Kidney epithelial cell (primary cell): Measurements from ENCODE around the gene MBD3. TPM values are rescaled to one million over a fixed set of nuclear protein-coding genes. Genes with fewer than 3 reads are reported as not detected.
A peak's percentile ranks its signal among the peaks of the same experiment; 100 is the strongest.
"Not testable (repeated sequence)": the region's sequence is repeated elsewhere in the genome, so short reads cannot be mapped to it uniquely, and the experiment has no call there.

Experiments used
- DNase-seq: peaks from one replicate; pipeline ENCODE4 v3.0.0-alpha.2; 2010; ENCODE audit warnings: low read depth
- H3K27me3 ChIP-seq: 2 replicates; pipeline ENCODE4 v1.6.0; 2011; ENCODE audit warnings: low read length; ENCODE audit not compliant: control insufficient read depth, insufficient read depth
- H3K36me3 ChIP-seq: 2 replicates; pipeline ENCODE4 v1.5.1; 2011; ENCODE audit warnings: low read length; ENCODE audit not compliant: control insufficient read depth, insufficient read depth
- H3K4me3 ChIP-seq: 2 replicates; pipeline ENCODE4 v1.5.1; 2011; ENCODE audit warnings: low read depth, mild to moderate bottlenecking, control low read depth, low read length
- total RNA-seq: library from RNA; depleted of rRNA; stranded (reverse); fragments of >200 nt; gene quantifications from 2 replicates; pipeline ENCODE4 v1.2.3, GENCODE V29; 2015
- TF ChIP-seq, protein P1 (sequence below): IDR thresholded peaks from 2 replicates; pipeline ENCODE4 v1.5.1; 2011; ENCODE audit warnings: mild to moderate bottlenecking, moderate library complexity, low read length, control low read depth, inconsistent platforms; ENCODE audit not compliant: insufficient read depth, poor library complexity, severe bottlenecking

The MBD3 gene, protein sequence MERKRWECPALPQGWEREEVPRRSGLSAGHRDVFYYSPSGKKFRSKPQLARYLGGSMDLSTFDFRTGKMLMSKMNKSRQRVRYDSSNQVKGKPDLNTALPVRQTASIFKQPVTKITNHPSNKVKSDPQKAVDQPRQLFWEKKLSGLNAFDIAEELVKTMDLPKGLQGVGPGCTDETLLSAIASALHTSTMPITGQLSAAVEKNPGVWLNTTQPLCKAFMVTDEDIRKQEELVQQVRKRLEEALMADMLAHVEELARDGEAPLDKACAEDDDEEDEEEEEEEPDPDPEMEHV
- total RNA-seq: 118 and 130 TPM in 2 replicates

DNA sequence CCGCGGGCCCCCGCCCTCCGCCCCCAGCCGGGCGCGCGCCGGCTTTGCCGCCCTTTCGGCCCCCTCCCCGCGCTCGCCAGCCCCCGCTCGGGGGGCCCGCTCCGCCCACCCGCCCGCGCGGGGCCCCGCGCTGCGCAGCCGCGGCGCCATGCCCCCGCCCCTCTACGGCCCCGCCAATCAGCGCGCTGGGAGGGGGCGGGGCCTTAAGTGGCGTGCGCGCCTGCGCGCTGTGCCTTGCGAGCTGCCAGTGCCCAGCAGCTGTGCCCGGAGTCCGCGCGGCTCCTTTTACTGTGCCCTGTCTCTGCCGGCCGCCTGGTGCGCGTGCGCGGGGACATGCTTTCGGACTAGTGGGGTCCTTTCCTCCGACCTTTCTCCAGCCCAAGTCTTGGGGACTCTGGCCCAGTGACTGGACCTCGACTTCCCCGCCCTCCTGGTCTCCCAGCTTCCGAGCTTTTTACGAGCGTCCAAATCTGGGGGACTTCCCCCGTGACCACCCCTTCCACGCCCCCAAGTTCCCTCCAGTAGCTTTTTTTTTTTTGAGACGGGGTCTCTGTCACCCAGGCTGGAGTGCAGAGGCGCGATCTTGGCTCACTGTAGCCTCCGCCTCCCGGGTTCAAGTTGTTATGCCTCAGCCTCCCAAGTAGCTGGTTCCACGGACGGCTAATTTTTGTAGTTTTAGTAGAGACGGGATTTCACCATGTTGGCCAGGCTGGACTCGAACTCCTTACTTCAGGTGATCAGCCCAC is at the start of gene MBD3:
MBD3 (minus strand) TSS at position 111 of the 746 bp plus-strand sequence. CDS start 234 bp downstream, outside the sequence.
- H3K36me3 ChIP-seq: no peaks in the 10 kb centered on the region
- DNase-seq: peak; percentile 70
- TF ChIP-seq, protein P1, sequence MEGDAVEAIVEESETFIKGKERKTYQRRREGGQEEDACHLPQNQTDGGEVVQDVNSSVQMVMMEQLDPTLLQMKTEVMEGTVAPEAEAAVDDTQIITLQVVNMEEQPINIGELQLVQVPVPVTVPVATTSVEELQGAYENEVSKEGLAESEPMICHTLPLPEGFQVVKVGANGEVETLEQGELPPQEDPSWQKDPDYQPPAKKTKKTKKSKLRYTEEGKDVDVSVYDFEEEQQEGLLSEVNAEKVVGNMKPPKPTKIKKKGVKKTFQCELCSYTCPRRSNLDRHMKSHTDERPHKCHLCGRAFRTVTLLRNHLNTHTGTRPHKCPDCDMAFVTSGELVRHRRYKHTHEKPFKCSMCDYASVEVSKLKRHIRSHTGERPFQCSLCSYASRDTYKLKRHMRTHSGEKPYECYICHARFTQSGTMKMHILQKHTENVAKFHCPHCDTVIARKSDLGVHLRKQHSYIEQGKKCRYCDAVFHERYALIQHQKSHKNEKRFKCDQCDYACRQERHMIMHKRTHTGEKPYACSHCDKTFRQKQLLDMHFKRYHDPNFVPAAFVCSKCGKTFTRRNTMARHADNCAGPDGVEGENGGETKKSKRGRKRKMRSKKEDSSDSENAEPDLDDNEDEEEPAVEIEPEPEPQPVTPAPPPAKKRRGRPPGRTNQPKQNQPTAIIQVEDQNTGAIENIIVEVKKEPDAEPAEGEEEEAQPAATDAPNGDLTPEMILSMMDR: no peak
- H3K27me3 ChIP-seq: no peaks in the 10 kb centered on the region
- H3K4me3 ChIP-seq: peak within 1 kb of the TSS; percentile 94

DNA sequence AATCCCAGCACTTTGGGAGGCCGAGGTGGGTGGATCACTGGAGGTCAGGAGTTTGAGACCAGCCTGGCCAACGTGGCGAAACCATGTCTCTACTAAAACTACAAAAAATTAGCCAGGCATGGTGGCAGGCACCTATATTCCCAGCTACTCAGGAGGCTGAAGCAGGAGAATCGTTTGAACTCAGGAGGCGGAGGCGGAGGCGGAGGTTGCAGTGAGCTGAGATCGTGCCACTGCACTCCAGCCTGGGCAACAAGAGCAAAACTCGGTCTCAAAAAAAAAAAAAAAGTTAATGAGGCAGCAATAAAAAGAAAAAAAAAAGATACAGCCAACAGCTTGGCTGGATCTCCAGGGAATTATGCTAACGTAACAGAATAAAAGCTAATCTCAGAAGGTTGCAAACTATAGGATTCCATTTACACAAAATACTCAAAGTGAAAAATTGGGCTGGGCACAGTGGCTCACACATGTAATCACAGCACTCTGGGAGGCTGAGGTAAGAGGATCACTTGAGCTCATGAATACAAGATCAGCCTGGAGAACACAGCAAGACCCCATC is 48.3 kb upstream of the MBD3 start:
- not testable (repeated sequence) for H3K27me3 ChIP-seq, DNase-seq, H3K36me3 ChIP-seq, H3K4me3 ChIP-seq

DNA sequence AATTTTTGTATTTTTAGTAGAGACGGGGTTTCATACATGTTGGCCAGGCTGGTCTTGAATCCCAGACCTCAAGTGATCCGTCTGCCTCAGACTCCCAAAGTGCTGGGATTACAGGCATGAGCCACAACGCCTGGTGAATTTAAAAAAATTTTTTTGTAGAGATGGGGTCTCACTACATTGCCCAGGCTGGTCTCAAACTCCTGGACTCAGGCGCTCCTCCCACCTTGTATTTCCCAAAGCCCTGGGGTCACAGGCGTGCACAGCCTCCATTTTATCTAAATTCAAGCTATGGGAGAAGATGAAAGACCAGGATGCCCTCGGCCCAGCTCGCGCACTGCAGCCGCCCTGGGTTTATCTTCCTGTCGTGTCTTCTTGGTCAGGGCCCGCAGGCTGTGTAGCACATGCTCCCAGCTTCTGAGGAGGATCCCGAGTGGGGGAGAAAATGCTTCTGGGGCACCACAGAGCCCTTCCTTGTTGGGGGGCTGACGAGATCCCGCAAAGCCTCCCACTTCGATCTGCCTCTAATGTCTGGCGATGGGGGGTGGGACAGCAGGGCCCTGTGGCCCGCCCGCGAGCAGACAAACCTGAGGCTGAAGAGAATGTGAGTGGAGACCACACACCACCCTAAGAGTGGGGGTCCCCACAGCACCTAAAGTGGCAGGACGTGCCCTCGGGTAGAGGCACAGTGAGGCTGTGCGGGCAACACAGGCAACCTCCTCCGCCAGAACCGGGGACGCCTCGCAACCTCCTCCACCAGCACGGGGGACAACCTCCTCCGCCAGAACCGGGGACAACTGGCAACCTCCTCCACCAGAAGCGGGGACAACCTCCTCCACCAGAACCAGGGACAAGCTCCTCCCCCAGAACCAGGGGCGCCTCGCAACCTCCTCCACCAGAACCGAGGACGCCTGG is 43.9 kb upstream of the MBD3 start:
- H3K36me3 ChIP-seq: peaks cover 3% of the 10 kb centered on the region
- TF ChIP-seq, protein P1: no peak
- no peak for DNase-seq
- H3K4me3 ChIP-seq: no peak overlapping the region
- no peaks in the 10 kb centered on the region for H3K27me3 ChIP-seq

DNA sequence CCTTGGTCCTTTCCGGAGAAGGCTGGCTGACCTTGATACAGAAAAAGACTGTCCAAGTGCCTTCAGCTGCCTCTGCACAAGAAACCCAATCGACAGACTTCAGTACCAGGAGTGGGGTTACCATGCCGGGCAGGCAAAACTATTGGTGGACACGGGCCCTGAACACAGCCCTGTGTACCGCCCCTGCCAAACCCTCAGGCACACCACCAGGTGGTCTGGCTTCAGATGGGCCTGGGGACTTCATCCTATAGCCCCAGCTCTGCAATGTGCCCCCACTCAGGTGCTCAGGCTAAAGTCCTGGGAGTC is 42.2 kb upstream of the MBD3 start:
- TF ChIP-seq, protein P1: no peak
- Histone ChIP-seq H3K4me3 (no peak overlapping the region), H3K36me3 (peaks cover 3% of the 10 kb centered on the region), H3K27me3 (no peaks in the 10 kb centered on the region)
- DNase-seq: no peak

DNA sequence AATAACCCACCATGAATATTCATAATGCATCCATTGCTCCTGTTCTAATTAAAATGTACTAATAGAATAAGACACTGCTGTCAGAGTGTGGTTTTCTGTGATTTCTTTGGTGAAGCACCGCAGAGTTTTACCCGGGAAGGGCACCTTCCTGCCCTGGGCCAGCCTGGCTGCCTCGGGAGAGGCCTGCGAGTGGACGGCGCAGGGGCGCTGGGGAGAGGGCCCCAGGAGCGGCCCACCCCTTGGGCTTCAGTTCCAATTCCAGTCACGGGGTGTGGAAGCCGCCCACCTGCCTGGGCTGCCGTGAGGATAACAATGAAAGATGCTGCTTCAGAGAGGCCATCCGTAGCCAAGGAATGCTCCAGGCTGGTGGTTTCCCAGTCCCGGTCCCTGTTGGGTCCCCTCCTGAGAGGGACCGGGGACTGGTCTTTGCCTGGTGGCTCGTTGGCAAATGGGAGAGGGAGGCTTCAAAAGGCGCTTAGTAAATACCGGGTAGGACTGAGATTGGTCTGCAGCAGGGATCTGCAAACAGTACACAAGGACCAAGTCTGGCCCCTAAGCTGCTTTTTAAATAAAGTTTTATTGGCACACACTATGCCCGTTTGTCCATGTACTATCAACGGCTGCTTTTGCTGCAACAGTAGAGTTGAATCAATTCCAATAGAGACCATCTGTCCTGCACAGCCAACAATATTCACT is 41.7 kb upstream of the MBD3 start:
- TF ChIP-seq, protein P1: no peak
- H3K4me3 ChIP-seq: no peak overlapping the region
- H3K36me3 ChIP-seq: peaks cover 3% of the 10 kb centered on the region
- no peak for DNase-seq
- H3K27me3 ChIP-seq: no peaks in the 10 kb centered on the region
